Fibroblast of skin of abdomen (primary cell): Measurements from ENCODE around the gene AFAP1L2.

Experiments used
- DNase-seq: peaks from one replicate; pipeline ENCODE4 v3.0.0-alpha.2; 2013

AFAP1L2 gene

DNA sequence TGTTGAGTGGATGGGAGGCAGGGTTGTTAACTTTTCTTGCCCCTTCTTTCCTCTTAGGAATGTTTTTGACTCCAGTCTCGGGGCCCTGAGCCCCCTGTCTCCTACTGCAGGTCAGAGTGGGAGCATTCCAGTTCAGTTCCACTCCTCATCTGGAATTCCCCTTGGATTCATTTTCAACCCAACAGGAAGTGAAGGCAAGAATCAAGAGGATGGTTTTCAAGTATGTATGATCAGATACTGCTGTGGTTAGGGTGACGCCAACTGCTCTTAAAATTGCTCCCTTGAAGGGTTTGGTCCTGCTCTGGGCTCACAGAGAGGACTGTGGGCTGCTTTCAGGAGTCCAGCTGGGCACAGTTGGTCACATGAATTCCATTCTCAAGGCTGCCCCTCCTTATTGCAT lies 143.2 kb downstream of the AFAP1L2 start:
- DNase-seq = peak; percentile 55

- DNase-seq = no peak
Observed at GRCh38 chr10:114260366-114260765, 143.9 kb downstream of the AFAP1L2 start.

GRCh38 chr10:114259824-114260223 lies 144.5 kb downstream of the AFAP1L2 start:
- DNase-seq = no peak

DNA sequence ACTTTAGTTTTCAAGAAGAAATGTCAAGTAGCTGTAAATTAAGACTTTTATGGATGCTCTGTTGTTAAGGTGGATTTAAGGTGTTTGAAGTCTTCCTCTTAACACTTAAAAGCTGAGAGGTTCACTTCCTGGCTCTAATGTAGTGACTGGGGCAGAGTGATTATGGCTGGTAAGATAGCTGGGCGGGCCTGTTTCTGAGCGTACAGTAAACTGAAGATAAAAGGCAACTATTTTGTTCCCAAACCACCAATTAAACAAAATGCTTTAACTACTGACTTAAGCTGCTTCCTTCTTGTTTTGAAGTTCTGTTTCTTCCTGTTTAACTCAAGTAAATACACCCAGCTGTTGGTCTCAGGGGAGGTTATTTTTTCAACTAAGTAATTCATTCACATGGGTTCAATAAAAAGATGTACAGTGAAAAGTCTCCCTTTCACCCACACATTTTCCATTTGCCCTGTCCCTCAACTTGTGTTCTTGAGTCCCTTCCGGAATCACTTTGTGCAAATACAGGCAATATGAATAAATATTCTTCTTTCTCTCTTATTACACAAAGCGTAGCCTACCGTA lies 145.9 kb downstream of the AFAP1L2 start:
- DNase-seq = no peak

DNA sequence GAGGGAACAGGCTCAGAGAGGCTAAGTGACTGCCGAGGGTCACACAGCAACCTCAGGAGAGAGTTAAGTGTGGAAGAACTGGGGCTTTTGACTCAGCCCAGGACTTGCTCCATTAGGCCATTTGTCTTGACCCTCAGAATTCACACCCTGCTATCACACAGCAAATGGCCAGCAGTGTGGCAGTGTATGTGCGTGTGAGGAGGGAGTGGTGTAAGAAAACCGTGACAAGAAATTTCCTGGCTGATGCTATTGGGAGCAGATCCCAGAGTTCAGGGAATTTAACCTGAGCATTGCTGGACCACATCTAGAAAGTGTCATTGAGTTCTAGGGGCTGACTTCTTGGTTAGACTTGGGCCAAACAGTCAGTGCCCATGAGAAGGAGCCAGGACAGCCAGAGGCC lies 146.8 kb downstream of the AFAP1L2 start:
- no peak for DNase-seq

DNA sequence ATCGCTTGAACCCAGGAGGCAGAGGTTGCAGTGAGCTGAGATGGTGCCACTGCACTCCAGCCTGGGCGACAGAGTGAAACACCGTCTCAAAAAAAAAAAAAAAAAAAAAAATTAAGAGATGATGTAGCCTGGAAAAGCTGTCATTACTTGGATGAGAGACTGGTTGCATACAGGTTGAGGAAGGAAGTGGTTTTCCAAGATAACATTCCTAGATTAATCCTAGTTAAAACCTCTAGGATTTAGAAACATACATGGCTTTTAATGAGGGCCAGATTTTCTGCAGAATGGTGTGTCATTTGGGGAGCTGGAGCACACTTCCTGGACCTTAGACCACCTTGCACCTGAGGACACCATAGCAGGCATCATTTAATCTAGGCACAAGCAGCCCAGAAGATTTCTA lies 147.5 kb downstream of the AFAP1L2 start:
- peak; percentile 53 for DNase-seq

DNA sequence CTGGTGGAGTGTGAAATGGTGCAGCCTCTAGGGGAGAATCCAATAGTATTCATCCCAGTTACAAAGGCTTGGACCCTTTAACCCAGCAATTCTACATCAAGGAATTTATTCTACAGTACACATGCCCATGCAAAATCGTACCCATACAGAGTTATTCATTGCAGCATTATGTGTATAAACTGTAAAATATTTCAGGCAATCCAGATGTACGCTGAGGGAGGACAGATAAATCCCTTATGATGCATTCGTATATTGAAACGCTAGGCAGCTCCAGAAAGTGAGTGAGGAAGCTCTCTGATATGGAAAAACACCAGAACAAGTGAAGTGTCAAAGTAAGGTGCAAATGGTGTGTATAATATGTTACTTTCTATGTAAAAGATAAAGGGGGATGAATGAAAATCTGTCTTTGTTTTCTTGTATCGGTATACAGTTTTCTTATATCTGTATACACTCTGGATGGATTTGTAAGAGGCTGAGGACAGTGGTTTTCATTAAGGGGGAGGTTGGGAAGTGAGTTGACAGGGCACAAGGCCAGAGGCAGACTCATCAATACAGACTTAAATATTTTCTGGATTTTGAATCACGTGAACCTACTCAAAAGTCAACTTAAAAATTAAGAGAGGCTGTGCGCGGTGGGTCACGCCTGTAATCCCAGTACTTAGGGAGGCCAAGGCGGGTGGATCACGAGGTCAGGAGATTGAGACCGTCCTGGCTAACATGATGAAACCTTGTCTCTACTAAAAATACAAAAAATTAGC lies 148.1 kb downstream of the AFAP1L2 start:
- no peak for DNase-seq

DNA sequence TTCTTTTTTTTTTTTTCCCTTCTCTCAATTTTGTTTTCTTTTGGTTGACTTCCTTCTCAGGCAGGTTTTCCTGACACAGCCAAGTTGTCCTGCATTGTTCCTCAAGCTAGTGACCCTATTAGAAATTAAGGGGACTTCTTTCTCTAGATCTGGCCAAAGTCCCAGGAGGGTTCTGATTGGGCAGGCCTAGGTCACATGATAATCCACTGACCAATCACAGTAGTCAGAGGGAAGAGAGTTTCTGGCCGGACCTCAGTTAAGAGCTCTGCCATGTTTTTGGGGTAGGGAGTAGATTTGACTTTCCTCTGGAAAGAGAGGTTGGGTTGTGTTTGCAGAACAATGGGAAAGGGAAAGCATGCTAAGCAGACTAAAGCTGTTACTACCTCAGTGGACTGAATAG lies 149.1 kb downstream of the AFAP1L2 start:
- DNase-seq = no peak

DNA sequence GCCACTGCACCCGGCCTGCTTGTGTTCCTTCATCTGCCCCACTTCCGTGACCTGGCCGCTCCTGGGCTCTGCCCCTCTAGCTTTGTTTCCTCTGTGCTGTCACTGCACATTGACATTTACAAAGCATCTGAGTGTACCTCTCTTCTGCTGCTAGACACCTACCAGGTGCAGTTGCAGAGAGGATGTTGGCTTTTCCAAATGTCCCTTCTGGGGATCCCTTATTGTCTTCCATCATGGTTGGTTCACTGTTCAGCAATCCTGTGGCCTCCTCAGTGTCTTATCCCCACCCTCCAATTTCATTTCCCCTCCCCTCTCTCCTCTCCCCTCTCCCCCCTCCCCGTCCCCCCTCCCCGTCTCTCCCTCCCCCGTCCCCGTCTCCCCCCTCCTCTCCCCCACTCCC lies 151.4 kb downstream of the AFAP1L2 start:
- DNase-seq = no peak

DNA sequence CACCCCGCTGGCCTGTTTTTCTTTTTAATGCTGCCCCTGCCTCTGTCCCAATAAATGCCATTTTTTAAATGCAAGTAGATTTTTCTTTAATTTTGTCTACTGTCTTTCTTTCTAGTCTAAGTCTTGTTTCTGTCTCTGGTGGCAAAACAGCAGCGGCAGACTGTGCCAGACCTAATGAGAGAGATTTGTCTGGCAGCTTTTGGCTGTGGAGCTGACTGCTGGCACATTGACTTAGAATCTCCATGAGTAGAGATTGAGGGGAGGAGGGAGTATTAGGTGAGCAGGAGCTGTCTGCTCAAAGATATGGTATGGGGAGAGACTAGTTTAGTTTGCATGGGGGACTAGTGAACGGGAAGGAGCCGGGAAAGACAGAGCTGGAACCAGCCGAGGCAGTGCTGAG lies 152.2 kb downstream of the AFAP1L2 start:
- no peak for DNase-seq

- no peak for DNase-seq
Observed at GRCh38 chr10:114250716-114251115, 153.6 kb downstream of the AFAP1L2 start.

GRCh38 chr10:114250236-114250635 lies 154.1 kb downstream of the AFAP1L2 start:
- no peak for DNase-seq

- DNase-seq = no peak
Observed at GRCh38 chr10:114246679-114247305, 157.5 kb downstream of the AFAP1L2 start.

- no peak for DNase-seq
Observed at GRCh38 chr10:114245121-114245791, 159.0 kb downstream of the AFAP1L2 start.
